Hepatocyte (in vitro differentiated cells): ENCODE measurements around the gene SMIM44. TPM values are rescaled to one million over a fixed set of nuclear protein-coding genes. Genes with fewer than 3 reads are reported as not detected.
A peak's percentile ranks its signal among the peaks of the same experiment; 100 is the strongest.
"Not testable (repeated sequence)": the region's sequence is repeated elsewhere in the genome, so short reads cannot be mapped to it uniquely, and the experiment has no call there.

Experiments
- DNase-seq: peaks from one replicate; pipeline ENCODE4 v3.0.0-alpha.2; 2016; ENCODE audit warnings: low spot score
- H2AFZ ChIP-seq: fragments of 200-600 bp; sonication (generic); 2 replicates; pipeline ENCODE4 v1.6.0; 2016; ENCODE audit warnings: antibody characterized with exemption, mild to moderate bottlenecking
- H3K27ac ChIP-seq: fragments of 200-600 bp; sonication (generic); 2 replicates; pipeline ENCODE4 v1.5.1; 2016; ENCODE audit warnings: mild to moderate bottlenecking
- H3K27me3 ChIP-seq: fragments of 200-600 bp; sonication (generic); 2 replicates; pipeline ENCODE4 v1.6.1; 2016
- H3K36me3 ChIP-seq: fragments of 200-600 bp; sonication (generic); replicated peaks from 2 replicates; pipeline ENCODE4 v1.5.1; 2016; ENCODE audit warnings: low read depth; ENCODE audit not compliant: insufficient read depth
- H3K4me1 ChIP-seq: fragments of 200-600 bp; sonication (generic); 2 replicates; pipeline ENCODE4 v1.5.1; 2016; ENCODE audit warnings: mild to moderate bottlenecking, moderate library complexity; ENCODE audit not compliant: insufficient read depth
- H3K4me2 ChIP-seq: fragments of 200-600 bp; sonication (generic); 2 replicates; pipeline ENCODE4 v1.6.0; 2016
- H3K4me3 ChIP-seq: fragments of 200-600 bp; sonication (generic); 2 replicates; pipeline ENCODE4 v1.5.1; 2016; ENCODE audit warnings: mild to moderate bottlenecking
- H3K79me2 ChIP-seq: fragments of 200-600 bp; sonication (generic); 2 replicates; pipeline ENCODE4 v1.6.0; 2017; ENCODE audit warnings: mild to moderate bottlenecking
- H3K9me2 ChIP-seq: fragments of 200-600 bp; sonication (generic); replicated peaks from 2 replicates; pipeline ENCODE4 v1.6.0; 2017; ENCODE audit warnings: mild to moderate bottlenecking; ENCODE audit not compliant: insufficient read depth
- H3K9me3 ChIP-seq: fragments of 200-600 bp; sonication (generic); 2 replicates; pipeline ENCODE4 v1.5.1; 2016; ENCODE audit warnings: low read depth, mild to moderate bottlenecking
- H4K20me1 ChIP-seq: fragments of 200-600 bp; sonication (generic); 2 replicates; pipeline ENCODE4 v1.6.0; 2016; ENCODE audit warnings: mild to moderate bottlenecking; ENCODE audit not compliant: insufficient read depth, poor library complexity, severe bottlenecking
- EZH2 ChIP-seq: fragments of 200-600 bp; sonication (generic); IDR thresholded peaks from 2 replicates; pipeline ENCODE4 v1.6.1; 2016; ENCODE audit warnings: antibody characterized with exemption, mild to moderate bottlenecking, borderline replicate concordance
- EZH2phosphoT487 ChIP-seq: fragments of 200-600 bp; sonication (generic); IDR thresholded peaks from one replicate; pipeline ENCODE4 v1.6.1; 2018; ENCODE audit warnings: antibody characterized with exemption, mild to moderate bottlenecking, low read depth, moderate library complexity; ENCODE audit not compliant: unreplicated experiment, severe bottlenecking
- WGBS: methylation state at CpG from one replicate; pipeline ENCODE4 v1.1.6; 2016; ENCODE audit warnings: low lambda C conversion rate; ENCODE audit errors: missing lambda C conversion rate; 5-methylcytosine and 5-hydroxymethylcytosine counted together
- polyA plus RNA-seq: library from polyadenylated mRNA; unstranded; fragments of >200 nt; fragmentation: Nextera tagmentation; extraction: Ambion mirVana; gene quantifications from 2 replicates; pipeline ENCODE4 v1.2.1, GENCODE V29; 2016
- total RNA-seq: library from RNA; depleted of rRNA; stranded (reverse); fragments of >200 nt; gene quantifications from 2 replicates; pipeline ENCODE4 v1.2.3, GENCODE V29; 2014
- TF ChIP-seq, protein P1 (sequence below): fragments of 200-600 bp; sonication (generic); IDR thresholded peaks from 2 replicates; pipeline ENCODE4 v1.5.1; 2016; ENCODE audit warnings: antibody characterized with exemption, mild to moderate bottlenecking; ENCODE audit not compliant: poor library complexity

The SMIM44 gene
- total and polyA plus RNA-seq, 2 experiments from 2014 or later = not detected

GRCh38 chr19:3448616-3449334 is 34.5 kb downstream of the SMIM44 start:
- Histone ChIP-seq H3K79me2 (no peaks in the 10 kb centered on the region), H3K4me2 (no peak overlapping the region), H3K9me2 (no peaks in the 10 kb centered on the region), H3K36me3 (no peaks in the 10 kb centered on the region), H3K27ac (no peak overlapping the region), H3K4me3 (no peak overlapping the region), H2AFZ (no peak overlapping the region), H3K27me3 (no peaks in the 10 kb centered on the region), H4K20me1 (no peaks in the 10 kb centered on the region), H3K9me3 (no peaks in the 10 kb centered on the region), H3K4me1 (peaks cover 9% of the 10 kb centered on the region)
- 93% methylated on average over 24 of the region's 28 CpGs for WGBS
- TF ChIP-seq EZH2phosphoT487 = no peak
- TF ChIP-seq, protein P1, sequence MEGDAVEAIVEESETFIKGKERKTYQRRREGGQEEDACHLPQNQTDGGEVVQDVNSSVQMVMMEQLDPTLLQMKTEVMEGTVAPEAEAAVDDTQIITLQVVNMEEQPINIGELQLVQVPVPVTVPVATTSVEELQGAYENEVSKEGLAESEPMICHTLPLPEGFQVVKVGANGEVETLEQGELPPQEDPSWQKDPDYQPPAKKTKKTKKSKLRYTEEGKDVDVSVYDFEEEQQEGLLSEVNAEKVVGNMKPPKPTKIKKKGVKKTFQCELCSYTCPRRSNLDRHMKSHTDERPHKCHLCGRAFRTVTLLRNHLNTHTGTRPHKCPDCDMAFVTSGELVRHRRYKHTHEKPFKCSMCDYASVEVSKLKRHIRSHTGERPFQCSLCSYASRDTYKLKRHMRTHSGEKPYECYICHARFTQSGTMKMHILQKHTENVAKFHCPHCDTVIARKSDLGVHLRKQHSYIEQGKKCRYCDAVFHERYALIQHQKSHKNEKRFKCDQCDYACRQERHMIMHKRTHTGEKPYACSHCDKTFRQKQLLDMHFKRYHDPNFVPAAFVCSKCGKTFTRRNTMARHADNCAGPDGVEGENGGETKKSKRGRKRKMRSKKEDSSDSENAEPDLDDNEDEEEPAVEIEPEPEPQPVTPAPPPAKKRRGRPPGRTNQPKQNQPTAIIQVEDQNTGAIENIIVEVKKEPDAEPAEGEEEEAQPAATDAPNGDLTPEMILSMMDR = no peak
- no peak for TF ChIP-seq EZH2
- DNase-seq = no peak

DNA sequence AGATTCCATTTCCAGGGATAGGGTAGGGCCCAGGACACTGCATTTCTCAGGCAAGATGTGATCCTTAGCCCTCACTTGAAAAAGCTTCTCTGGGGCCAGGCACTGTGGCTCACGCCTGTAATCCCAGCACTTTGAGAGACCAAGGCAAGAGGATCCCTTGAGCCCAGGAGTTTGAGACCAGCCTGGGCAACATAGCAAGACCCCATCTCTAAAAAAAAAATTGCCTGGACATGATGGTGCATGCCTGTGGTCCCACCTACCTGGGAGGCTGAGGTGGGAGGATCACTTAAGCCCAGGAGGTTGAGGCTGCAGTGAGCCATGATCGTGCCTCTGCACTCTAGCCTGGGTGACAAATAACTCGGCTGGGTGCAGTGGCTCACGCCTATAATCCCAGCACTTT is 36.6 kb downstream of the SMIM44 start:
- not testable (repeated sequence) for H3K9me2 ChIP-seq, H3K9me3 ChIP-seq, H4K20me1 ChIP-seq, H3K27me3 ChIP-seq, H3K79me2 ChIP-seq, H3K4me3 ChIP-seq, H3K4me2 ChIP-seq, H3K36me3 ChIP-seq, DNase-seq, H2AFZ ChIP-seq, H3K4me1 ChIP-seq, H3K27ac ChIP-seq
- 93% methylated on average over 4 of the region's 4 CpGs for WGBS

GRCh38 chr19:3444695-3445234 is 38.5 kb downstream of the SMIM44 start:
- no peaks in the 10 kb centered on the region for H3K9me2 ChIP-seq
- H3K27ac ChIP-seq = no peak overlapping the region
- no peak overlapping the region for H2AFZ ChIP-seq
- H3K9me3 ChIP-seq = no peaks in the 10 kb centered on the region
- no peak overlapping the region for H3K4me2 ChIP-seq
- peaks cover 5% of the 10 kb centered on the region for H3K4me1 ChIP-seq
- no peaks in the 10 kb centered on the region for H3K36me3 ChIP-seq
- 76% methylated on average over 24 of the region's 24 CpGs for WGBS
- no peaks in the 10 kb centered on the region for H3K27me3 ChIP-seq
- no peaks in the 10 kb centered on the region for H4K20me1 ChIP-seq
- no peak for DNase-seq
- H3K79me2 ChIP-seq = no peaks in the 10 kb centered on the region
- no peak overlapping the region for H3K4me3 ChIP-seq
- TF ChIP-seq EZH2 (no peak), EZH2phosphoT487 (no peak)
- TF ChIP-seq, protein P1 = no peak

DNA sequence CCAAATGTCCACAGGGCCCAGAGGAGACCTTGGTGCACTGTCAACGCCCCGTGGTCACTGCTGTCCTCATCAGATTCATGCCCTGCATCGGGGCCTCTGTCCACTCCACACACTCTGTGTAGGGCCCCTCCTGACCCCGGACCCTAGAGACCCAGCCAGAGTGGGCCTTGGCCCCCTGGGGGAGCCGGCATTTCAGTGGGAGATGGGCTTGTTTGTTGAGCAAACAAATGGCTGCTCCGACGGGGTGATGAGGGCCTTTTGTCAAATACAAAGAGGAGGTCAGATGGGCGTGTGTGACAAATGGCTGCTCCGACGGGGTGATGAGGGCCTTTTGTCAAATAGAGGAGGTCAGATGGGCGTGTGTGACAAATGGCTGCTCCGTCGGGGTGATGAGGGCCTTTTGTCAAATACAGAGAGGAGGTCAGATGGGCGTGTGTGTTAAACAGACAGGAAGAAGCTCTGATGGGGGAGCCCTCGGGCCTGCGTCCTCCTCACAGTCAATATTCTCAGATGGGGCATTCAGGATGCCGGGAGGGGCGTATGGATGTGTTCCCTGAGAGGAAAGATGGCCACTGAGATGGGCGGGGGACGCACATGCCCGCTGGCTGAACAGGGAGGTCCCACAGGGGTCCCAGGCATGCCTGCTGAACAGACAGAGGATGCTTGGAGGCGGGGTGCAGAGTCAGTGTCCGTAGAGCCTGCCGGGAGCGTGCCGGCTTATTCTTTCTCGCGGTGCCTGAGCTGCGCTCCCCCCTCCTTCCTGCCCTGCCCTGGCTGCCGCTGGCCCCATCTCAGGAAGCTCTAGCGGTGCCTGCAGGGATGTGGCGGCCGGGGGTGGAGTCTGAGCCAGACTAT is 39.2 kb downstream of the SMIM44 start:
- H3K4me1 ChIP-seq = peaks cover 5% of the 10 kb centered on the region
- no peak overlapping the region for H3K4me2 ChIP-seq
- H3K27me3 ChIP-seq = no peaks in the 10 kb centered on the region
- TF ChIP-seq, protein P1 = no peak
- no peak for TF ChIP-seq EZH2
- TF ChIP-seq EZH2phosphoT487 = no peak
- WGBS = 39% methylated on average over 32 of the region's 33 CpGs
- no peaks in the 10 kb centered on the region for H3K36me3 ChIP-seq
- H2AFZ ChIP-seq = no peak overlapping the region
- no peaks in the 10 kb centered on the region for H4K20me1 ChIP-seq
- H3K79me2 ChIP-seq = no peaks in the 10 kb centered on the region
- peak overlapping the region; percentile 43 for H3K27ac ChIP-seq
- H3K9me3 ChIP-seq = no peaks in the 10 kb centered on the region
- DNase-seq = peak; percentile 63
- no peak overlapping the region for H3K4me3 ChIP-seq
- no peaks in the 10 kb centered on the region for H3K9me2 ChIP-seq
